GM21619 (cell line): Measurements from ENCODE around the gene PSMD9.

Experiments used
- ATAC-seq: cut with Tn5 transposase; IDR thresholded peaks from one replicate; pipeline ENCODE4 v1.9.1; 2021; ENCODE audit not compliant: unreplicated experiment

The PSMD9 gene

GRCh38 chr12:121949648-121950397 is 61.2 kb downstream of the PSMD9 start:
- no peak for ATAC-seq

- no peak for ATAC-seq
Observed at GRCh38 chr12:121953117-121953692, 64.6 kb downstream of the PSMD9 start.

DNA sequence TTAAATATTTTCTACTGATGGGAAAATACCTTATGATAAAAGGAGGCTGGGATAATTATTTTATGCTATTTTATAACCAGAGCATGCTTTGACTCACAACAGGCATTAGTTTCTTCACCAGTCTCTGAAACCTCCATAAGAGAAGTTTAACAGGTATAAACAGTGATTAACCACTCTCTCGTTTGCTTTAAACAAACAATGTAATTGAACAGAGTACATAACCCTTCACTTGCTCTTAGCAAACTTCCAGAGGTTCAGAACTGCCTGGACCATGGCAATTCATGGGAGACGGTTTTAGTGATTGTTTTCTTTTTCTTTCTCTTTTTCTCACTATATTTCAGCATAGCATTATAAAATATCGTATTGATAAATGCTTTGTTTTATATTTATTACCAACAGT is 65.1 kb downstream of the PSMD9 start:
- ATAC-seq = no peak

DNA sequence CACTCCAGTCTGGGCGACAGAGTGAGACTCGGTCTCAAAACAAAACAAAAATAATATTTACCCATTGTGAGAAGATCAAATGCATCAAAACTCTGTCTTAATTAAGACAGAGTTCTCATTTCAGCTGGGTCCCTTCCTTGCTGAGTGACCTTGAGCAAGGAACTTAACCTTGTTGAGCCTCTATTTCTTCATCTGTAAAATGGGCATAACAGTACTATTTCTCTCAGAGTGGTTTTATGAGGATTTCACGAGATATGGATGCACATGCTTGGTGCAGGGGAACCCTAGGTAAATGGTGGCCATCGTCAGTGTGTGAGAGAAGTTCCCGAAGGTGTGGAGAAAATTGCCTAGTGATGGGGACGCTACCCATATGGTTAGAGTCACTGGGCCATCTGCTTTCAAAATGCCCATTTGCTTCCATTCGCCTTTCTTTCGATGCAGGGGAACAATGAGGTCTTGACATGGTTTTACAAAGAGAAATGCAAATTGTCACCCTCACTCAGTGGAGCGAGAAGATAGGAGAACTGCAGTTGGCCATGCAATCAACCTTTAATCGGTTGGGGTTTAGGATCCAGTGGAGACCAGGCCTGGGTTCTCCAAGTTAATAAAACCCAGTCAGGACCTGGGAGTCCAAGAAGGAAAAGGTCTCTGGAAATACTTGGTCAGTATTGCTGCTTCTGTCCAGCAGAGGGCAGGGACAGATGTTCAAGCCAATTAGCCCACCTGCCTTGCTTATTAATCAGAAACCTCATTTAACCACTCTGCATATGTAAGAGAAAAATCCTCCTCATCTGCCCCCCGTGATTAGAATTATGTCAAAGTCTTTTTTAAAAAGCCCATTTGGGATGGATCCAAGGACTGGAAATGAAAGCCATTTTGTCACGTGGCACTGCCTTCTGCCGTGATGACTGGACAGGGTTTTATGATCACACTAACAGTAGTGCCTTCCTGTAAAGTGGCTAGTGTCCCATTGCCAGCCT is 67.0 kb downstream of the PSMD9 start:
- ATAC-seq = no peak

- ATAC-seq = no peak
Observed at GRCh38 chr12:121957861-121958515, 69.4 kb downstream of the PSMD9 start.

DNA sequence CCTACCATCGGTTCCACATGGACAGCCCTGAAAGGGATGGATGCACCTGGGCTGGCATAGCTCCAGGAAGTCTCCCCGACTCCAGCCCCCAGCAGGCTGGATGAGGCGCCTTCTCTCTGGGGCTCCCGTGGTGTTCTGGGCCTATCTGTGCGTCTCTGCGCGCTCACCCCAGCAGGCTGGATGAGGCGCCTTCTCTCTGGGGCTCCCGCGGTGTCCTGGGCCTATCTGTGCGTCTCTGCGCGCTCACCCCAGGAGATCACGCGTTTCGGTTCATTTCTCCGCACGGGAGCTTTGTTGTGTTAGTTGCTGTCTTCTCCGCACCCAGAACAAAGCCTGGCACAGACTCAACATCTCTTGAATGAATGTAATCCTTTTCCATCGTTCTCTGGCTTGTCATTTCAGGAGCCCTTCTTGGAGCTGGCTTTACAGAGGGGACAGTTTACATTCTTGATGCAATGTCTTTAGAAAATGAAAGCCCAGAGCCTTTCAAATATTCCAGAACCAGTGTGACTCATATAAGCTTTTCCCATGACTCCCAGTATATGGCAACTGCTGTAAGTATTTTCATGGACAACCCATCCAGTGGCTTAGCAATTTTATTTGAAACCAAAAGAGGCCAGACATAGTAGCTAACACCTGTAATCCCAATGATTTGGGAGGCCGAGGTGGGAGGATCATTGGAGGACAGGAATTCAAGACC is 70.1 kb downstream of the PSMD9 start:
- ATAC-seq = no peak

- ATAC-seq = no peak
Observed at GRCh38 chr12:121960541-121960940, 72.0 kb downstream of the PSMD9 start.

DNA sequence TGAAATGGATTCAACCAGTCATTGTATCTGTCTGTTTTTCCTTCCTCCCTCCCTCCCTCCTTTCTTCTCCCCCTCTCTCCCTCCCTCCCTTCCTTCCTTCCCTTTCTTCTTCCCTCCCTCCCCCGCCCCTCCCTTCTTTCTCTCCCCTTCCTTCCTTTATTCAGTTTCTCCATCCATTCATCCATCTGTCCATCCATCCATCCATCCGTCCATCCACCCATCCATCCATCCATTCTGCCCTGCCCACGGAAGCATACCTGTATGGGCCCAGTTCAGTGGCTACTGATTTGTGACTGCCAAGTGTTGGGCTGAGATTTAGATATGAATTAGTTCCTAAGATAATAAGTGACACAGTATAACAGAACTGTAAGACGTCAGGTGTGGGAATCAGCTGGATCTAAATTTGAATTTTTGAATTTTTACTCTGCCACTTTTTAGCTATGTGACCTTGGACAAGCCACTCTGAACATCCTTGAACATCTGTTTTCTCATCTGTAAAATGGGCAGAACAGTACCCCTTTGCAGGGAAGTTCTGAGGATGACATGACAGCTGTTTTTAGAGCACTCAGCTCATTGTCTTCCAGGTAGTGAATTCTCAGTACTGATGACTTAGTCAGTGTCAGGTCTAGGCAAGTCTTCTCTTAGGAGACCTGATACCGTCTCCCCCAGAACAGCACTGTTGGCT is 72.7 kb downstream of the PSMD9 start:
- no peak for ATAC-seq

DNA sequence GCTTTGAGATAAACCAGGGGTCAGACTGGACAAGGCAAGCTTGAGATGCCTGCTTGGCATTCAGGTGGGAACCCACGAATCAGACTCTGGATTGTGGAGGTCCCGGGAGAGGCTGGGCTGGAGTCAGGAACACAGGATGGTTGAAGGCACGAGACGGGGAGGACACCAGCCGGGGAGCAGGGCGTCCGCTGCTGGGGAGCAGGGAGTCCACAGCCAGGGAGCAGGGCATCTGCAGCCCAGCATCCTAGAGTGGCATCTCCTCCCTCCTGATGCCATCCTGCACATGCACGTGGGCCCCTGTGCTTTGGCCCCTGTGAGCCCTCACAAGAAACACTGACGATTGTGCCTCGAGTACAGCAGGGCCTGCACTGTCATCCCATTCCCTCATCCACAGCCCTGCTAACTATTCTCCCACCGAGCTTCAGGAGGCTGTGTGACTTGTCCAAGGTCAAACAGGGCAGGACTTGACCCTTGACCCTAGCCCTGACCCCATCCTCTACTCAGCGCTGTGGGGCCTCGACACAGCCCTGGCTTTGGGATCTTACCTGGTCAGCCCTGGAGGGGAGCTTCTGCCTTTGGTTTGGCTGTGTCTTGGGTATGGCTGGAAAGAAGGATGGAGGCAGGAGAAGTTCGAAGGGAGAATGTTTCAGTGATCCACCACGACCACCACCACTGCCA is 74.9 kb downstream of the PSMD9 start:
- no peak for ATAC-seq

DNA sequence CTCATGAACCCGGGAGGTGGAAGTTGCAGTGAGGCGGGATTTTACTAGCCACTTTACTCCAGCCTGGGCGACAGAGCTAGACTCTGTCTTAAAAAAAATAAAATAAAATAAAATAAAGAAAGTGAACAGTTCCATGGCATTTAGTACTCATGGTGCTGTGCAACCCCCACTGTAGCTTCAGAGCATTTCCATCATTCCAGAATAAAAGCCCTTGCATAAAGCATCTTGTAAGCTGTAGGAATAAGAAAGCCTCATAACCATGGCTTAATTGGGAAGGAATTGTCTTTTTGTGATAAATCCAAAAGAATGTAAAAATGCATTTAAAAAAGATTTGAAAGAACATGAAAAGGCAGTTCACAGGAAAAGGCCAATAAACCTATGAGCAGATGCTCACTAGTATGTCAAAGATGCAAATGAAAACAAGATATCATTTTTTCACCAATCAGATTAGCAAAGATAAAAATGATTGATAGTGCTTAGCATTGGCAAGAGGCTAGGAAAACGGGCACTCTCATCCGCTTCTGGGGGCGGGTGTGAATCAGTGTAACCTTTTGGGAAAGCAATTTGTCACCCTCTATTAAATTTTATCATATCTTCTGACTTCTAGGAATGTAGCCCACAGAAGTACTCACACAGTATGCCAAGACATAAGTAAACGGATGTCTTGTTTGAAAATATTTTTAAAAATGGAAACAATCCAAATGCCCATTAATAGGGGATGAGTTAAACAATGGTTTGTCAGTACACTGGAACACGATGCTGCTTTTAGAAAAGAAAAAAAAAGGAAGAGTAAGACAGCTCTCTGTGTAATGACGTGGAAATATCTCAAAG is 76.4 kb downstream of the PSMD9 start:
- no peak for ATAC-seq

DNA sequence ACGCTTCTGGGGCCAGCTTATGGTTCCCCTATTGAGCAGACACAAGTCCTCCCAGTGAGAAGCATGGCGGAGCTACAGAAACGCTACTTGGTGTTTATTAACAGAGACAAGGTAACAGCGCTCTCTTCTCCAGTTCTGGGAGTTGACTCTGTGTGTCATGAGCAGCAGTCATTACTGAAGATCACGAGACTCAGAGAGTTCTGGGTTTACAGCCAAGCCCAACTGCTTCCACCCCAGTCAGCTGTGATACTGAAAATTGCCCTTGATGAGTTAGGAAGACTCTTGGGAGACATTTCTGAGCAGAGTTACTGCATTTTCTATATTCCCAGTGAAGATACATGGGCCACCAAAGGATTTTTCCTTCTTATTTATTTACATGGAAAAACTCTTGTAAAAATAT is 78.4 kb downstream of the PSMD9 start:
- ATAC-seq = no peak
